LoVo (cell line): ENCODE measurements around the gene RNF182.
"Not testable (repeated sequence)": the region's sequence is repeated elsewhere in the genome, so short reads cannot be mapped to it uniquely, and the experiment has no call there.

ENCODE experiments used
- DNase-seq: peaks from one replicate; pipeline ENCODE4 v3.0.0-alpha.2; 2016; ENCODE audit warnings: low spot score

Gene RNF182

GRCh38 chr6:14002176-14002947 is 77.6 kb downstream of the RNF182 start:
- DNase-seq: no peak

GRCh38 chr6:14004258-14004657 is 79.5 kb downstream of the RNF182 start:
- DNase-seq: no peak

DNA sequence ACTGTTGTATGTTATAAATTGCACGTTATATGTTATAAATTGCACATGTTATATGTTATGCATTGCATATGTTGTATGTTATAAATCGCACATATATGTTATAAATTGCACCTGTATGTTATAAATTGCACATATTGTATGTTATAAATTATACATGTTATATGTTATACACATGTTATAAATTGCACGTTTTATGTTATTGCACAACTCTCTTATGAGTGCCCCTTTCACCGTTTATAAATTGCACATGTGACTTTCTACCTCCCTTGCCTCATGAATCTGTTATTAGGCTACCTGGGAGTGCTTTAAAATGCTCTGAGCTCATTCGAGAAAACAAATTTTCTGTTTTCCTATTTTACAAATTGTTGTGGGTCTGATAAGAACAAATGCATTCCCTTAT is 84.1 kb downstream of the RNF182 start:
- no peak for DNase-seq

GRCh38 chr6:14009431-14009830 is 84.7 kb downstream of the RNF182 start:
- no peak for DNase-seq

DNA sequence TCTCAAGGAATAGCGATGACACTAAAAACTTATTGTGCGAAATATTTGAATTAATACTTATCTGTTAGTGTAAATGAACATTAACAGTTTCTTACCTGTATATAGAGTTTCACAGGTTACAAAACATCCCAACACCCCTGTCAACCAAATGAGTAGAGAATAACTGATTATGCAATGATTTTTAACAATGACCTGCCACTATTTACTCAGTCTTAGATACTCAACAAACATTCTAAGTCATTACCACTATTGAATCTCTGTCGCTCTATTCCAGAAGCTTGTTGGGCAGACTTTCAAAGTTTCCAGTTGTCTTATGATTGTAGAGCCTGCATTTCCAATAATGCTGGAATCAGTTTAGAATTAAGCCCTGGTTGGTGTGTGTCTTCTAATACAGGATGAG is 85.5 kb downstream of the RNF182 start:
- no peak for DNase-seq

DNA sequence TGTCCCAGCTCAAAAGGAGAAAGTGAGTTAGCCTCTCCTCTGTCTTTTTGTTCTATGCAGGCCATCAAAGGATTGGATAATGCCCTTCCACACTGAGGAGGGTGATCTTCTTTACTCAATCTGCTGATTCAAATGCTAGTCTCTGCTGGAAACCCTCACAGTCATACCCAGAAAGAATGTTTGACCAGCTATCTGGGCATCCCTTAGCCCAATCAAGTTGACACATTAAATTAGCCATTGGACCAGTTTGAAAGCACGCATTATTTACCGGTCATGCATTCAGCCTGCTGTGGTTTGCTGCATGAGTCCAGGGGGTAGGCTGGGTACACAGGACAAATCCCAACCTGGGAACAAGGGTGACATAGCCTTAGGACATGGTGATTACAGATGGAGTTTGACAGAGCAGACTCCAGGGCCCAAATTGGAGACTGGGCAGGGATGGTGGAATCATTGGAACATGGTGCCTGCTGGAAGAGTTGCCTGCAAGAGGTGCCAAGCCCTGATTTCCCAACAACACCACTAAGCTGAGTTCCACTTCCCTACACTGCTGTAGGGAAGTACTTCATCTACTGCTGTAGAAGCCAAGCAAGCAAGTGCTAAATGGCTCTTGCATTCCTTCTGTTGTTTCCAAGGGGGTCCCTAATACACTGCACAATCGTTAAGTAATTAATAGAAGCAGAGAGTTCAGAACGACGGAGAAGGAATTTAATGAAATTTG is 87.7 kb downstream of the RNF182 start:
- no peak for DNase-seq

GRCh38 chr6:14015964-14016363 is 91.2 kb downstream of the RNF182 start:
- no peak for DNase-seq

GRCh38 chr6:14016432-14016831 is 91.7 kb downstream of the RNF182 start:
- DNase-seq: no peak

- no peak for DNase-seq
These were observed 92.3 kb downstream of the RNF182 start for GRCh38 chr6:14016935-14017625.

GRCh38 chr6:14017626-14018475 is 93.1 kb downstream of the RNF182 start:
- no peak for DNase-seq

DNA sequence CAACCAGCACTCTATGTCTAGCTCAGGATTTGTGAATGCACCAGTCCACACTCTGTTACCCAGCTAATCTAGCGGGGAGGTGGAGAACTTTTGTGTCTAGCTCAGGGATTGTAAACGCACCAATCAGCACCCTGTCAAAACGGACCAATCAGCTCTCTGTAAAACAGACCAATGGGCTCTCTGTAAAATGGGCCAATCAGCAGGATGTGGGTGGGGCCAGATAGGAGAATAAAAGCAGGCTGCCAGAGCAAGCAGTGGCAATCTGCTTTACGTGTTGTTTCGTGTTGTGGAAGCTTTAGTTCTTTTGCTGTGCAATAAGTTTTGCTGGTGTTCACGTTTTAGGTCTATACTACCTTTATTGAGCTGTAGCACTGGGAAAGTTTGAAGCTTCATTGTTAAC is 93.8 kb downstream of the RNF182 start:
- not testable (repeated sequence) for DNase-seq

DNA sequence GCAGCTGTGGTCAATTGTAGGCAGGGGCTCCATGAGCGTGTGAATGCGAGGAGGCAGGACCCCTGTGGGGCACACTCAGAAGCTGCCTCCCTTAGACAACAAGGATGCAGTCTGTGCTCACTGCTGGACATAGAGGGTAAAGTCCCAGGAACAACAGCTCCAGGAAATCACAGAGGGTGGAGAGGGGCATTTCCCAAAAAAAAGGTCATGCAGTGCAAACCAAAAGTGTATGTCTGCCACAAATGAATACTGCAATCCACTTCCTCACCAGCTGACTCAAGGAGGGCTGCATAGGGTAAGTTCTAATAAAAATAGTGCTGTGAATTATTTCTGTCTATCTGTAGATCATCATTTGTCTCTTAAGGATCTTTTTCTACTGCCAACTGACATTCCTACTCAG is 95.8 kb downstream of the RNF182 start:
- DNase-seq: no peak

GRCh38 chr6:14021449-14021848 is 96.7 kb downstream of the RNF182 start:
- no peak for DNase-seq

GRCh38 chr6:14022673-14023072 is 97.9 kb downstream of the RNF182 start:
- no peak for DNase-seq

DNA sequence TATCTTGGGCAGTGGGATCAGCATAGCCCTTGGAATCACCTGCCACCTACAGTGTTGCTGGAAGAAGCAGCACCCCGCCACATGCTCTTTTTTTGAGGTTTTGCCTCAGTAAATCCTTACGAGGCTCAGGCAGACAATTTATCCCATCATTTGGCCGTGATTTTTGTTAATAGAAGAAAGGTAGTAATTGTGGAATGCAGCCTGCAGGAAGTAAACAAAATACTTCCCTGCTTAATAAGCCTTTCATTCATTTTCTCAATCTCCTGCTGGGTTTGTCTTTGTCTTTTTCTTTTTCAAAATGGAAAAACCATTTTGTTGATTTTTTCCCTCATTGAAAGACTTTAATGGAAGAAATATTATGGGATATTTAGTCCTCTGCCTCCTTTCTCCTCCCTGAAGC is 99.1 kb downstream of the RNF182 start:
- no peak for DNase-seq

GRCh38 chr6:14025160-14025559 is 100.4 kb downstream of the RNF182 start:
- no peak for DNase-seq

- no peak for DNase-seq
These were observed 102.2 kb downstream of the RNF182 start for GRCh38 chr6:14026831-14027539.

DNA sequence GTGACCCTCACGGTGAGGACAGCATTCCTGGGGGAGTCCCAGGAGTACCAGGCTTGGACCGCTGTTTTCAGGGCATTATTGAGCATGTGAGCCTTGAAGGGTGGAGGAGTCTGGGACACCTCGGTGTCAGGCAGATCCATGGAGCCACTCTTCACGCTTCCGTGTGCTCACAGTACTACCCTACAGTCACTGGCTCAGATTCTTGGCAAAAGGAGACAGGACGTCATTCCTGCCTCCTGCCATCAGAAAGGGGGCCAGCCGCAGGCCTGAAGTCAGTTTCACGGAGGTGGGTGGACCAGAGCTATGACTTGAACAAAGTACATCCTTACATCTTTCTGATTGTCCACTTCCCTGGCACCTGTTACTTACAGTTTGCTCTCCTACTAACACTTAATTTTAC is 103.9 kb downstream of the RNF182 start:
- no peak for DNase-seq

GRCh38 chr6:14029605-14030004 is 104.9 kb downstream of the RNF182 start:
- DNase-seq: no peak
